ENCODE data around the gene APPBP2. TPM values are rescaled to one million over a fixed set of nuclear protein-coding genes. Genes with fewer than 3 reads are reported as not detected.
"Not testable (repeated sequence)": the region's sequence is repeated elsewhere in the genome, so short reads cannot be mapped to it uniquely, and the experiment has no call there.

APPBP2 gene
- total RNA-seq, 6 experiments from 2014 or later: 51.5 to 65.9 (median 58.8) TPM

GRCh38 chr17:60555786-60556185 lies 29.7 kb upstream of the APPBP2 start:
- H3K27ac Mint-ChIP-seq: no peak overlapping the region
- peaks cover 7% of the 10 kb centered on the region for H3K4me1 Mint-ChIP-seq (ENCODE audit: low read depth)
- H3K4me3 Mint-ChIP-seq: no peak overlapping the region
- H3K36me3 Mint-ChIP-seq (ENCODE audit: low read depth): no peaks in the 10 kb centered on the region
- no peak for TF ChIP-seq CTCF (IDR thresholded peaks at IDR 0.05)
- H3K9me3 Mint-ChIP-seq: peaks cover 11% of the 10 kb centered on the region
- DNase-seq: no peak
- H3K27me3 Mint-ChIP-seq (ENCODE audit: insufficient read depth): peaks cover 3% of the 10 kb centered on the region

- Mint-ChIP-seq H3K4me1 (ENCODE audit: low read depth) (peaks cover 7% of the 10 kb centered on the region), H3K27me3 (ENCODE audit: insufficient read depth) (peaks cover 3% of the 10 kb centered on the region; the same call in 1 of the 2 replicates), H3K9me3 (peaks cover 11% of the 10 kb centered on the region), H3K36me3 (ENCODE audit: low read depth) (no peaks in the 10 kb centered on the region), H3K4me3 (no peak overlapping the region), H3K27ac (no peak overlapping the region)
- DNase-seq: peak; percentile 86
- no peak for TF ChIP-seq CTCF (IDR thresholded peaks at IDR 0.05)
Observed at GRCh38 chr17:60554377-60554788, 28.3 kb upstream of the APPBP2 start.

GRCh38 chr17:60552255-60552654 lies 26.2 kb upstream of the APPBP2 start:
- H3K4me3 Mint-ChIP-seq; H3K27ac Mint-ChIP-seq; H3K4me1 Mint-ChIP-seq (ENCODE audit: low read depth); DNase-seq; H3K27me3 Mint-ChIP-seq (ENCODE audit: insufficient read depth); H3K36me3 Mint-ChIP-seq (ENCODE audit: low read depth): not testable (repeated sequence)
- peaks cover 11% of the 10 kb centered on the region for H3K9me3 Mint-ChIP-seq

- Mint-ChIP-seq H3K4me3 (no peak overlapping the region), H3K27ac (no peak overlapping the region), H3K9me3 (peaks cover 10% of the 10 kb centered on the region), H3K27me3 (ENCODE audit: insufficient read depth) (no peaks in the 10 kb centered on the region), H3K4me1 (ENCODE audit: low read depth) (peaks cover 13% of the 10 kb centered on the region), H3K36me3 (ENCODE audit: low read depth) (no peaks in the 10 kb centered on the region)
- TF ChIP-seq CTCF (IDR thresholded peaks at IDR 0.05): no peak
- no peak for DNase-seq
Observed at GRCh38 chr17:60548990-60549389, 22.9 kb upstream of the APPBP2 start.

- DNase-seq: no peak
- H3K27me3 Mint-ChIP-seq (ENCODE audit: insufficient read depth): peaks cover 1% of the 10 kb centered on the region; the same call in 1 of the 2 replicates
- no peaks in the 10 kb centered on the region for H3K36me3 Mint-ChIP-seq (ENCODE audit: low read depth)
- peaks cover 27% of the 10 kb centered on the region for H3K4me1 Mint-ChIP-seq (ENCODE audit: low read depth)
- H3K9me3 Mint-ChIP-seq: no peaks in the 10 kb centered on the region
- H3K4me3 Mint-ChIP-seq: no peak overlapping the region
- no peak for TF ChIP-seq CTCF (IDR thresholded peaks at IDR 0.05)
- no peak overlapping the region for H3K27ac Mint-ChIP-seq
Observed at GRCh38 chr17:60545465-60546191, 19.6 kb upstream of the APPBP2 start.

GRCh38 chr17:60542071-60542470 lies 16.0 kb upstream of the APPBP2 start:
- H3K36me3 Mint-ChIP-seq (ENCODE audit: low read depth): no peaks in the 10 kb centered on the region

More at GRCh38 chr17:60542071-60542470, 16.0 kb upstream of the APPBP2 start:
- H3K27me3 Mint-ChIP-seq (ENCODE audit: insufficient read depth): peaks cover 1% of the 10 kb centered on the region; the same call in 1 of the 2 replicates
- H3K4me1 Mint-ChIP-seq (ENCODE audit: low read depth): peaks cover 27% of the 10 kb centered on the region
- TF ChIP-seq CTCF (IDR thresholded peaks at IDR 0.05): no peak
- H3K4me3 Mint-ChIP-seq: no peak overlapping the region
- no peak overlapping the region for H3K27ac Mint-ChIP-seq
- no peaks in the 10 kb centered on the region for H3K9me3 Mint-ChIP-seq
- DNase-seq: no peak

Data from HFFc6 (cell line).